Measurements from ENCODE around the gene TIMM44.

- TF ChIP-seq, protein P1, sequence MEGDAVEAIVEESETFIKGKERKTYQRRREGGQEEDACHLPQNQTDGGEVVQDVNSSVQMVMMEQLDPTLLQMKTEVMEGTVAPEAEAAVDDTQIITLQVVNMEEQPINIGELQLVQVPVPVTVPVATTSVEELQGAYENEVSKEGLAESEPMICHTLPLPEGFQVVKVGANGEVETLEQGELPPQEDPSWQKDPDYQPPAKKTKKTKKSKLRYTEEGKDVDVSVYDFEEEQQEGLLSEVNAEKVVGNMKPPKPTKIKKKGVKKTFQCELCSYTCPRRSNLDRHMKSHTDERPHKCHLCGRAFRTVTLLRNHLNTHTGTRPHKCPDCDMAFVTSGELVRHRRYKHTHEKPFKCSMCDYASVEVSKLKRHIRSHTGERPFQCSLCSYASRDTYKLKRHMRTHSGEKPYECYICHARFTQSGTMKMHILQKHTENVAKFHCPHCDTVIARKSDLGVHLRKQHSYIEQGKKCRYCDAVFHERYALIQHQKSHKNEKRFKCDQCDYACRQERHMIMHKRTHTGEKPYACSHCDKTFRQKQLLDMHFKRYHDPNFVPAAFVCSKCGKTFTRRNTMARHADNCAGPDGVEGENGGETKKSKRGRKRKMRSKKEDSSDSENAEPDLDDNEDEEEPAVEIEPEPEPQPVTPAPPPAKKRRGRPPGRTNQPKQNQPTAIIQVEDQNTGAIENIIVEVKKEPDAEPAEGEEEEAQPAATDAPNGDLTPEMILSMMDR (IDR thresholded peaks at IDR 0.05) = no peak
- TF ChIP-seq POLR2A (IDR thresholded peaks at IDR 0.05) = no peak
Observed at GRCh38 chr19:7979011-7979410, 35.5 kb upstream of the TIMM44 start.

All from testis (tissue), 2 donors.